ENCODE measurements around the gene DUT. TPM values are rescaled to one million over a fixed set of nuclear protein-coding genes. Genes with fewer than 3 reads are reported as not detected.

Gene DUT
- total and polyA plus RNA-seq, 9 of the 15 experiments (the other 6 are each of a cell fraction or from before 2014, with no cell fraction given), result 13.9 to 235 (median 94.9) TPM

- no peak overlapping the region for H3K9ac ChIP-seq (ENCODE audit: insufficient read depth in 1 of 2, low read depth in 2 of 2, low read length in 2 of 2)
- no peak overlapping the region for H2AFZ ChIP-seq (ENCODE audit: low read depth, low read length)
- H3K79me2 ChIP-seq (ENCODE audit: control insufficient read depth, insufficient read depth, low read length), result no peaks in the 10 kb centered on the region
- in situ Hi-C loops (cut with MboI), result no loop called here
- H3K36me3 ChIP-seq (ENCODE audit: control insufficient read depth, insufficient read depth, low read length), result no peaks in the 10 kb centered on the region
- no peaks in the 10 kb centered on the region for H4K20me1 ChIP-seq (replicated peaks; ENCODE audit: control insufficient read depth, insufficient read depth, low read length)
- intact Hi-C loops (cut with micrococcal nuclease), result no loop called here
- ATAC-seq, result no peak
- H3K4me1 ChIP-seq (replicated peaks in 1 of 2; ENCODE audit: control insufficient read depth in 2 of 2, insufficient read depth in 2 of 2, low read length in 2 of 2), result no peaks in the 10 kb centered on the region
- peaks cover 2 to 5% of the 10 kb centered on the region in 2 experiments; a peak in 3 of 5 replicates for H3K27me3 ChIP-seq (ENCODE audit: control insufficient read depth in 2 of 2, insufficient read depth in 2 of 2, low read length in 2 of 2)
- no peak overlapping the region for H3K4me3 ChIP-seq
- CTCF ChIA-PET (ENCODE audit: low intra/inter-chr PET ratio), result no interaction called here
- 0% methylated on average over 1 of the region's 1 CpG for WGBS (ENCODE audit: insufficient coverage, low coverage, missing lambda C conversion rate)
- POLR2A ChIA-PET, result no interaction called here
- DNase-seq (ENCODE audit: extremely low read depth in 1 of 4, low spot score in 3 of 4), result no peak
- H3K27ac ChIP-seq (ENCODE audit: extremely low read depth, low read depth, low read length), result no peak overlapping the region
- H3K9me1 ChIP-seq (ENCODE audit: control insufficient read depth, insufficient read depth, low read length), result no peaks in the 10 kb centered on the region
- BruUV-seq (replicated peaks), result no TSS peak
- H3K9me3 ChIP-seq (replicated peaks; ENCODE audit: control insufficient read depth, insufficient read depth, low read depth, low read length), result no peaks in the 10 kb centered on the region
- TF ChIP-seq USF2 (CRISPR knock-in tag; IDR thresholded peaks at IDR 0.05), result no peak
- TF ChIP-seq ILK (tag; IDR thresholded peaks at IDR 0.05; ENCODE audit: borderline replicate concordance, low read depth), result no peak
- no peak for TF ChIP-seq ZNF133 (CRISPR knock-in tag; IDR thresholded peaks at IDR 0.05)
- no peak for TF ChIP-seq GMEB1 (CRISPR knock-in tag; IDR thresholded peaks at IDR 0.05)
- TF ChIP-seq FOXJ2 (tag; IDR thresholded peaks at IDR 0.05), result no peak
- TF ChIP-seq SAFB (IDR thresholded peaks at IDR 0.05; ENCODE audit: borderline replicate concordance, low read depth, low read length), result no peak
- TF ChIP-seq ZBTB17 (CRISPR knock-in tag; IDR thresholded peaks at IDR 0.05), result no peak
- no peak for TF ChIP-seq HMG20A (CRISPR knock-in tag; conservative IDR thresholded peaks at IDR 0.05)
- no peak for TF ChIP-seq SUPT5H (IDR thresholded peaks at IDR 0.05)
- TF ChIP-seq KAT7 (CRISPR knock-in tag; IDR thresholded peaks at IDR 0.05; ENCODE audit: borderline replicate concordance), result no peak
- TF ChIP-seq ZNF124 (CRISPR knock-in tag; IDR thresholded peaks at IDR 0.05), result no peak
- TF ChIP-seq TBL1XR1 (IDR thresholded peaks at IDR 0.05; ENCODE audit: low read length in 2 of 2), result no peak
- TF ChIP-seq HOXB6 (CRISPR knock-in tag; IDR thresholded peaks at IDR 0.05; ENCODE audit: borderline replicate concordance), result no peak
- no peak for TF ChIP-seq TEAD1 (CRISPR knock-in tag; IDR thresholded peaks at IDR 0.05)
- TF ChIP-seq DIDO1 (tag; IDR thresholded peaks at IDR 0.05; ENCODE audit: low read depth), result no peak
- TF ChIP-seq LCOR (CRISPR knock-in tag; IDR thresholded peaks at IDR 0.05), result no peak
- no peak for TF ChIP-seq ZNF140 (CRISPR knock-in tag; IDR thresholded peaks at IDR 0.05)
- no peak for TF ChIP-seq MLX (CRISPR knock-in tag; conservative IDR thresholded peaks at IDR 0.05)
- no peak for TF ChIP-seq SLC30A9 (CRISPR knock-in tag; IDR thresholded peaks at IDR 0.05)
- TF ChIP-seq ZNF253 (CRISPR knock-in tag; conservative IDR thresholded peaks at IDR 0.05), result no peak
- H3K4me2 ChIP-seq (ENCODE audit: insufficient read depth, low read length), result no peak overlapping the region
- FAIRE-seq, result no peak
Observed at GRCh38 chr15:48388910-48389309, 57.7 kb downstream of the DUT start.

All from K562 (cell line).